Choroid plexus epithelial cell (primary cell): ENCODE data around the gene TRABD2B.

Source experiments
- DNase-seq: peaks from one replicate; pipeline ENCODE4 v3.0.0-alpha.2; 2010; ENCODE audit warnings: low read depth
- H3K4me3 ChIP-seq: 2 replicates; pipeline ENCODE4 v1.5.1; 2011; ENCODE audit warnings: low read depth, mild to moderate bottlenecking, control low read depth, low read length, moderate library complexity
- TF ChIP-seq, protein P1 (sequence below): conservative IDR thresholded peaks from 2 replicates; pipeline ENCODE4 v1.5.1; 2011; ENCODE audit warnings: low read depth, mild to moderate bottlenecking, control low read depth, inconsistent platforms, low read length, moderate library complexity

Gene TRABD2B

DNA sequence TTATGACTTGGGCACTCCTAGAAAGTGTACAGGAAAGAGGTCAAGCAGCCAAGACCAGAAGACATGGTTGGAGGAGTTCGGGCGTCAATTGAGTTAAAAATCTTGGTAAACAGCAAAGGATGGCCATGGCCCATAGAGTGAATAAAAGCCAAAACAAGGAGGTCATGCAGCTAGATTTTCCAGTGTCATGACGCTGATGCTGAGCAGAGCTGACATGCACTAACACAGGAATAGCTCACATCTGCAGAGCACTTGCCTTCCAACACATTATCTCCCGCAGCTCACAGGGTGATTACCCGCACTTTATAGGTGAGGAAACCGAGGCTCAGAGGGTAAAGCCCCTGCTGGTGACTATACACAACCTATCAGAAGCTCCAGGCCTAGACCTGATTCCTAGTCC is 49.7 kb downstream of the TRABD2B start:
- TF ChIP-seq, protein P1, sequence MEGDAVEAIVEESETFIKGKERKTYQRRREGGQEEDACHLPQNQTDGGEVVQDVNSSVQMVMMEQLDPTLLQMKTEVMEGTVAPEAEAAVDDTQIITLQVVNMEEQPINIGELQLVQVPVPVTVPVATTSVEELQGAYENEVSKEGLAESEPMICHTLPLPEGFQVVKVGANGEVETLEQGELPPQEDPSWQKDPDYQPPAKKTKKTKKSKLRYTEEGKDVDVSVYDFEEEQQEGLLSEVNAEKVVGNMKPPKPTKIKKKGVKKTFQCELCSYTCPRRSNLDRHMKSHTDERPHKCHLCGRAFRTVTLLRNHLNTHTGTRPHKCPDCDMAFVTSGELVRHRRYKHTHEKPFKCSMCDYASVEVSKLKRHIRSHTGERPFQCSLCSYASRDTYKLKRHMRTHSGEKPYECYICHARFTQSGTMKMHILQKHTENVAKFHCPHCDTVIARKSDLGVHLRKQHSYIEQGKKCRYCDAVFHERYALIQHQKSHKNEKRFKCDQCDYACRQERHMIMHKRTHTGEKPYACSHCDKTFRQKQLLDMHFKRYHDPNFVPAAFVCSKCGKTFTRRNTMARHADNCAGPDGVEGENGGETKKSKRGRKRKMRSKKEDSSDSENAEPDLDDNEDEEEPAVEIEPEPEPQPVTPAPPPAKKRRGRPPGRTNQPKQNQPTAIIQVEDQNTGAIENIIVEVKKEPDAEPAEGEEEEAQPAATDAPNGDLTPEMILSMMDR, result no peak
- no peak overlapping the region for H3K4me3 ChIP-seq
- no peak for DNase-seq

DNA sequence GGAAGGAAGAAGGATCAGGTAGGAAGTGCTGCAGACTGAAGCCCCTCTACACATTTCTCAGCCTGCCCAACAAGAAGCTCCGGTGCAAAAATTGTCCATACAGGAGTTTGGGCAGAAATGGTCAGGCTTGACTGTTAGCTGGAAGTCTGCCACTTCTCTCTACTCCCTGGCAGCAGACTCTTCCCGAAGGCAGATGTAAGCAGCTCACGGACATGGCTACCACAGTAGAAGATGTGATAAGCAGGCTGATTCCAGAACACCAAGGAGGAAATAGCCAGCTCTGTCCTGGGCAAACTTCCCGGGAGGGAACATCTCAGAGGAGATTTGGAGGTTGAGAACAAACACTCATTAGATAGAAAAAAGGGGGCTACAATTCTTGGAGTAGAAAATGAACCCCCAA is 52.6 kb downstream of the TRABD2B start:
- H3K4me3 ChIP-seq, result no peak overlapping the region
- TF ChIP-seq, protein P1, result no peak

DNA sequence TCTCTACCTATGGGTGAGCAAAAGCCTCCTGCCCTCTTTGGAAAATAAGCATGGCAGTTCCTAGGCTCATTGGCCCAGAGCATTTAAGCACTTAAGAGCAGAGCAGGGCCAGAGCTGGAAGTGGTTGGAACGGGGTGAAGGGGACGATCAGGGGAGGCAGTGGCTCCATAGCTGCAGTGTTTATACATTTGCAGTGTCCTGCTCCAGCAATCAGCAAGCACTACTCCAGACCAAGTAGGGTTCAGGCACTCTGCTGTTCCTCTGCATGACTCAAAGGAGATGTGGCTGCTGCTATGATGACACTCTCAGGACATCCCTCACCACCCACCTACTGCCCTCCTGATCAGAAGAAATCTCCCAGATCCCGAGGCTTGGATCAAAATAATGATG is 55.0 kb downstream of the TRABD2B start:
- H3K4me3 ChIP-seq, result no peak overlapping the region
- peak; percentile 13 for DNase-seq
- TF ChIP-seq, protein P1, result no peak

More for the DNA sequence above, 52.6 kb downstream of the TRABD2B start:
- peak; percentile 27 for DNase-seq

DNA sequence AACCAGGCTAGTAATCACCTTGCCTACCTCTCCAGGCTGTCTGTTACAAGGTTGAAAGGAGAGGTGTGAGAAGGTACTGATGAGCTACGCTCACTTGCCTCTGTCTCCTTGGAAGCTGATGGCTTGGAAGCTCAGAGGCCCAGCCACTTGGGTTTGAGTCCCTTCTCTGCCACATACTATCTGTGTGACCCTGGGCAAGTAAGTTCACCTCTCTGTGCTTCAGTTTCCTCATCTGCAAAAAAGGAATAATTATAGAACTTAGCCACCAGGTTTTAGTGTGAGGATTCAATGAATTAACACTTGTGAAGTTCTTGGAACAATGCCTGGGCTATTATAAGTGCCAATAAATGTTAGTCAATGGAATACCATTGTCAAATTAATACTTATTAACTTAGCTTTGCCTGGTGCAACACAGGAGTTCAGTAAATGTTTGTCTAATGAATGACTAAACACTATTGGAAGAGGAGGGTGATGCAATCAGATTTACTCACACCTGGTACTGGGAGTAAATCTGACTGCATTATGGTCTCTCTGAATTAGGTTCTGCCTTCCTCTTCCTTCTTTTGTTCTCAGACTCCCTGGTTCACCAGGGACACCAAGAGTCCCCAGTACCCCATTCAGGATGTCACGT is 55.5 kb downstream of the TRABD2B start:
- DNase-seq, result peak; percentile 53
- TF ChIP-seq, protein P1, result no peak
- no peak overlapping the region for H3K4me3 ChIP-seq

DNA sequence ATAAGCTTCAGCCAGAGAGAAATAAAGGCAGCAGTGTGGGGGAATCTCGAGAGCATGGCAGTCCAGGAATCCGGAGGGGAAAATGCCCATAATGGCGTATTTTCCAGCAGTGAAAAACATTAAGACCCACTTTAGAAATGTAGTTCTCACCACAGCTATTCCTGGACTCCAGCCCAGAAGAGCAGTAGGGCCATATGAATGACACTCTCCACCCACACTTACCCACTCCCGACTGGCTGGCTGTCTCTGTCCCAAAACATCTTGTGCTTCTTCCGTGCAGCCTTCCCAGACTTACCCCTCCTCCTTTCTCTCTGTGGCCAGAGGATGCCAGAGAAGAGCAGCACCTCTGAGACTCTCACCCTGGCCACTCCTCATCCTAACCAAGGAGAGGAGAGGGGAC is 56.4 kb downstream of the TRABD2B start:
- no peak overlapping the region for H3K4me3 ChIP-seq
- DNase-seq, result peak; percentile 76

DNA sequence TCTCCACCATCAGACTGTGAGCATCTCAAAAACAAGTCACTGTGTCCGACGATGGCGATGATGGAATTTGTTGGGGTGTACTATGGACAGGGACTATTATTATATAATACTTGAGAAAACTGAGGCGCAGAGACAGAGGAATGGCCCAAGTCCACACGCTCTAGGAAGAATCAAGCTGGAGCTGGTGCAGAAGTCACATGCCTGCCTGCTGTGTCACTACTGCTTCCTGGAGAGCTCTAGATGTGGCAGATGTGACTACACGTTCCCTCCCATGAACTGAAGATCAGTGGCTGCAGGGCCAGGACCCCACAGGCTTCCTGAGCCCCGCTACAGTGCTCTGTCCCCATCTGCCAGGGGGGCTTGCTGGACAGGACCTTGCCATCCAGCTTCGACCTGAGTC is 56.9 kb downstream of the TRABD2B start:
- TF ChIP-seq, protein P1, result no peak
- peak; percentile 35 for DNase-seq
- H3K4me3 ChIP-seq, result no peak overlapping the region

More for the DNA sequence above, 56.4 kb downstream of the TRABD2B start:
- TF ChIP-seq, protein P1, result no peak

DNA sequence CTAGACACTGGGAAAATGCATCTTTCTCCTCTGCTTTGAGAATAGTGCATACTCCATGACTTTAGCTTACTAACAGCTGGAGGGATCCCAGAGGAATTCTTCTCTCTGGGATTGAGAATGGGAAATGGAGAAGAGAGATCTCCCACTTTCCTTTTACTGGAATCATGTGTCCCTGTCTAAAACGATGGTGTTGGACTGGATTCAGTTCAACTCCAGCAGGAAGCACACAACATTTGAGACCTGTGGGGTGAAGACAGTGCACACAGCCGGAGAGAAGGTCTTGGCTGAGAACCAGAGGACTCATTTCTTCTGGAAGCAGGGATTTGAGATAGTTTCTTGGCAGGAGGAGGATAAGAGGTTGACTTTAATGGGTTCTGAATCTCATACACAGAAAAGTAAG is 58.7 kb downstream of the TRABD2B start:
- no peak for DNase-seq
- TF ChIP-seq, protein P1, result no peak

More for the DNA sequence above, 58.7 kb downstream of the TRABD2B start:
- no peak overlapping the region for H3K4me3 ChIP-seq
